ENCODE data around the gene MAML3.
A peak's percentile ranks its signal among the peaks of the same experiment; 100 is the strongest.

MAML3 gene

GRCh38 chr4:140154572-140154891 is 548 bp upstream of the MAML3 start:
- DNase-seq, result no peak

- no peak for DNase-seq
Measured at GRCh38 chr4:140153419-140153717, 616 bp downstream of the MAML3 start.

- peak; percentile 50 for DNase-seq
Measured at GRCh38 chr4:140152751-140153418, 1.1 kb downstream of the MAML3 start.

GRCh38 chr4:140152013-140152703 is 1.8 kb downstream of the MAML3 start:
- DNase-seq, result peak; percentile 71

- DNase-seq, result peak; percentile 74
Measured at GRCh38 chr4:140151699-140152012, 2.3 kb downstream of the MAML3 start.

GRCh38 chr4:140150886-140151698 is 2.9 kb downstream of the MAML3 start:
- DNase-seq, result peak; percentile 93

- DNase-seq, result no peak
Measured at GRCh38 chr4:140150636-140150885, 3.4 kb downstream of the MAML3 start.

GRCh38 chr4:140149846-140150635 is 3.9 kb downstream of the MAML3 start:
- peak; percentile 65 for DNase-seq

- no peak for DNase-seq
Measured at GRCh38 chr4:140144050-140144449, 9.9 kb downstream of the MAML3 start.

- peak; percentile 12 for DNase-seq
Measured at GRCh38 chr4:140141210-140141835, 12.7 kb downstream of the MAML3 start.

GRCh38 chr4:140140566-140140965 is 13.4 kb downstream of the MAML3 start:
- no peak for DNase-seq

GRCh38 chr4:140138428-140138827 is 15.6 kb downstream of the MAML3 start:
- DNase-seq, result no peak

GRCh38 chr4:140137671-140138070 is 16.3 kb downstream of the MAML3 start:
- no peak for DNase-seq

GRCh38 chr4:140136509-140136908 is 17.5 kb downstream of the MAML3 start:
- DNase-seq, result no peak

GRCh38 chr4:140135529-140136088 is 18.4 kb downstream of the MAML3 start:
- DNase-seq, result peak; percentile 52

GRCh38 chr4:140134746-140135425 is 19.1 kb downstream of the MAML3 start:
- no peak for DNase-seq

GRCh38 chr4:140133576-140133975 is 20.4 kb downstream of the MAML3 start:
- no peak for DNase-seq

GRCh38 chr4:140131675-140132229 is 22.2 kb downstream of the MAML3 start:
- no peak for DNase-seq

- no peak for DNase-seq
Measured at GRCh38 chr4:140130677-140131076, 23.3 kb downstream of the MAML3 start.

GRCh38 chr4:140127422-140127821 is 26.6 kb downstream of the MAML3 start:
- no peak for DNase-seq

- DNase-seq, result no peak
Measured at GRCh38 chr4:140126261-140126660, 27.7 kb downstream of the MAML3 start.

GRCh38 chr4:140125374-140125773 is 28.6 kb downstream of the MAML3 start:
- no peak for DNase-seq
